OCI-LY7 (cell line): ENCODE results near the gene OPRL1. TPM values are rescaled to one million over a fixed set of nuclear protein-coding genes. Genes with fewer than 3 reads are reported as not detected.

Experiments used
- BruUV-seq: library from RNA; stranded (reverse); fragments of 400-500 nt; replicated peaks from 2 replicates; lab custom pipeline; 2021; lab: Mats Ljungman, UMichigan
- CTCF ChIA-PET: fragments of 300-600 bp; sonication (Branson Sonifier 250); formaldehyde crosslinking; loops from one replicate; lab custom pipeline; 2022; ENCODE audit warnings: antibody characterized with exemption; ENCODE audit not compliant: unreplicated experiment; lab: Charles Lee
- POLR2A ChIA-PET: fragments of 300-600 bp; sonication (Branson Sonifier 250); formaldehyde crosslinking; loops from one replicate; lab custom pipeline; 2022; ENCODE audit warnings: antibody characterized with exemption; lab: Charles Lee
- DNase-seq: peaks from one replicate; pipeline ENCODE4 v3.0.0-alpha.2; 2015; ENCODE audit warnings: low spot score
- H2AFZ ChIP-seq: fragments of 200-600 bp; sonication (generic), shearing (Covaris generic); 2 replicates; pipeline ENCODE4 v1.6.1; 2014; ENCODE audit warnings: mild to moderate bottlenecking, antibody characterized with exemption, low read length, moderate library complexity
- H3K27ac ChIP-seq: fragments of 200-600 bp; sonication (generic); 2 replicates; pipeline ENCODE4 v1.5.1; 2014; ENCODE audit warnings: mixed run types, low read depth, mild to moderate bottlenecking, moderate library complexity, low read length, inconsistent platforms; ENCODE audit not compliant: poor library complexity, severe bottlenecking
- H3K36me3 ChIP-seq: fragments of 200-600 bp; sonication (generic); 2 replicates; pipeline ENCODE4 v1.6.1; 2014; ENCODE audit warnings: mild to moderate bottlenecking, antibody characterized with exemption, low read length, moderate library complexity, mixed read lengths; ENCODE audit not compliant: insufficient read depth
- H3K4me1 ChIP-seq: fragments of 200-600 bp; sonication (generic); 2 replicates; pipeline ENCODE4 v1.5.1; 2014; ENCODE audit warnings: mild to moderate bottlenecking, low read length; ENCODE audit not compliant: insufficient read depth, poor library complexity, severe bottlenecking
- H3K4me2 ChIP-seq: fragments of 200-600 bp; sonication (generic); 2 replicates; pipeline ENCODE4 v1.6.1; 2014; ENCODE audit warnings: mild to moderate bottlenecking, low read length
- H3K4me3 ChIP-seq: fragments of 200-600 bp; sonication (generic); 2 replicates; pipeline ENCODE4 v1.5.1; 2014; ENCODE audit warnings: mild to moderate bottlenecking, low read depth, low read length; ENCODE audit not compliant: poor library complexity, severe bottlenecking
- H3K79me2 ChIP-seq: fragments of 200-600 bp; sonication (generic); 2 replicates; pipeline ENCODE4 v1.6.1; 2016; ENCODE audit warnings: low read depth, mild to moderate bottlenecking, low read length, moderate library complexity, mixed read lengths; ENCODE audit not compliant: insufficient read depth
- H3K9me2 ChIP-seq: fragments of 200-600 bp; sonication (generic); 2 replicates; pipeline ENCODE4 v1.6.1; 2016; ENCODE audit warnings: mild to moderate bottlenecking, low read length, mixed read lengths; ENCODE audit not compliant: insufficient read depth
- H3K9me3 ChIP-seq: fragments of 200-600 bp; sonication (generic); 2 replicates; pipeline ENCODE4 v1.6.1; 2014; ENCODE audit warnings: mild to moderate bottlenecking, mixed run types, low read length, mixed read lengths
- H4K20me1 ChIP-seq: fragments of 200-600 bp; sonication (generic); 2 replicates; pipeline ENCODE4 v1.6.1; 2014; ENCODE audit warnings: mild to moderate bottlenecking, antibody characterized with exemption, low read length, moderate library complexity, mixed read lengths; ENCODE audit not compliant: insufficient read depth
- EZH2phosphoT487 ChIP-seq: fragments of 200-600 bp; sonication (generic); IDR thresholded peaks from 2 replicates; pipeline ENCODE4 v1.6.1; 2018; ENCODE audit warnings: low read depth, borderline replicate concordance, mild to moderate bottlenecking, mixed run types, antibody characterized with exemption, low read length, moderate library complexity, mixed read lengths
- intact Hi-C: fragments of 100-400 bp; cut with micrococcal nuclease; formaldehyde crosslinking; loops from one replicate; pipeline ENCODE4 v1.10.0; 2022; ENCODE audit not compliant: unreplicated experiment
- total RNA-seq, 2 experiments: library from RNA; depleted of rRNA in 1 of 2; stranded (reverse); fragments of >200 nt in 1 of 2; shearing (Covaris generic) in 1 of 2; gene quantifications; 2 replicates each; pipeline ENCODE4 v1.2.3, GENCODE V29; 2014 to 2022
- TF ChIP-seq, protein P1 (sequence below): fragments of 200-600 bp; sonication (generic); conservative IDR thresholded peaks from 2 replicates; pipeline ENCODE4 v1.5.1; 2014; ENCODE audit warnings: mild to moderate bottlenecking, antibody characterized with exemption, low read length, moderate library complexity, mixed read lengths

OPRL1 gene
- total RNA-seq, 2 experiments from 2014 or later: 6.4 to 7.6 TPM

DNA sequence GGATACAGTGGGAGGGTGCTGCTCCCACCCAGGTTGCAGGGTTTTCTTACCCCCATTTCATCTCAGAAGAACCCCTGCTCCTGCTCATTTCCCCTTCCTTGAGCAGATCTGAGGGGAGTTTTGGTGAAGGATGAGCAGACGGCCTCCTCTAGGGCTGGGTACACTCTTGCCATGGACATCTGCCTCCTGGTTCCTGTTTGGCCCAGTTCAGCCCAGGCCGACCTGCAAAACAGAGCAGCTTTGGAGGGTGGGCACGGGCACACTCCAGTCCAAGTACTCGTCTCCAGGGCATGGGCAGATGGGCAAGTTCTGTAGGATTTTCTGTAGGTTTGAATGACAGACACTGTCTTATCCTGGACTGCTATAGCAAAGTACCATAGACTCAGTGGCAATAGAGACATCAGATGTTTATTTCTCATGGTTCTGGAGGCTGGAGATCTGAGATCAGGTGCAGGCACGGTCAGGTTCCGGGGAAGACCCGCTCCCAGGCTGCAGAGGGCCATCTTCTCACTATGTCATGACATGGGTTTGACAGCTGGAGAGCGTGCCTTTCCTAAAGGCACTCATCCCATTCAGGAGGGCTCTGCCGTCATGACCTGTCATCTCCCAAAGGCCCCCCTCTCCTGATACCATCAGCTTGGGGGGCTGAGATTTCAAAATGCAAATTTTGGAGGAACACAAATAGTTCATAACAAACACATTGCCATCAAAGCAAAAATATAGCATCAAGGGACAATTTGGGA, 21.2 kb downstream of the OPRL1 start:
- no peak for DNase-seq
- POLR2A ChIA-PET: no interaction called here
- Histone ChIP-seq H3K4me2 (peak overlapping the region; percentile 71), H3K27ac (peak overlapping the region; percentile 60), H3K79me2 (no peaks in the 10 kb centered on the region), H3K4me3 (no peak overlapping the region), H4K20me1 (no peaks in the 10 kb centered on the region), H3K9me3 (no peaks in the 10 kb centered on the region), H2AFZ (peak overlapping the region; percentile 73; the same call in 1 of the 2 replicates), H3K9me2 (no peaks in the 10 kb centered on the region), H3K36me3 (no peaks in the 10 kb centered on the region), H3K4me1 (peaks cover 36% of the 10 kb centered on the region)
- BruUV-seq: no TSS peak
- intact Hi-C loops: loop anchor here (2.0 kb wide), 1 partner anchor 22 kb away; the partner anchor contains the start of gene RGS19
- CTCF ChIA-PET: no interaction called here
- TF ChIP-seq, protein P1, sequence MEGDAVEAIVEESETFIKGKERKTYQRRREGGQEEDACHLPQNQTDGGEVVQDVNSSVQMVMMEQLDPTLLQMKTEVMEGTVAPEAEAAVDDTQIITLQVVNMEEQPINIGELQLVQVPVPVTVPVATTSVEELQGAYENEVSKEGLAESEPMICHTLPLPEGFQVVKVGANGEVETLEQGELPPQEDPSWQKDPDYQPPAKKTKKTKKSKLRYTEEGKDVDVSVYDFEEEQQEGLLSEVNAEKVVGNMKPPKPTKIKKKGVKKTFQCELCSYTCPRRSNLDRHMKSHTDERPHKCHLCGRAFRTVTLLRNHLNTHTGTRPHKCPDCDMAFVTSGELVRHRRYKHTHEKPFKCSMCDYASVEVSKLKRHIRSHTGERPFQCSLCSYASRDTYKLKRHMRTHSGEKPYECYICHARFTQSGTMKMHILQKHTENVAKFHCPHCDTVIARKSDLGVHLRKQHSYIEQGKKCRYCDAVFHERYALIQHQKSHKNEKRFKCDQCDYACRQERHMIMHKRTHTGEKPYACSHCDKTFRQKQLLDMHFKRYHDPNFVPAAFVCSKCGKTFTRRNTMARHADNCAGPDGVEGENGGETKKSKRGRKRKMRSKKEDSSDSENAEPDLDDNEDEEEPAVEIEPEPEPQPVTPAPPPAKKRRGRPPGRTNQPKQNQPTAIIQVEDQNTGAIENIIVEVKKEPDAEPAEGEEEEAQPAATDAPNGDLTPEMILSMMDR: no peak
- no peak for TF ChIP-seq EZH2phosphoT487

DNA sequence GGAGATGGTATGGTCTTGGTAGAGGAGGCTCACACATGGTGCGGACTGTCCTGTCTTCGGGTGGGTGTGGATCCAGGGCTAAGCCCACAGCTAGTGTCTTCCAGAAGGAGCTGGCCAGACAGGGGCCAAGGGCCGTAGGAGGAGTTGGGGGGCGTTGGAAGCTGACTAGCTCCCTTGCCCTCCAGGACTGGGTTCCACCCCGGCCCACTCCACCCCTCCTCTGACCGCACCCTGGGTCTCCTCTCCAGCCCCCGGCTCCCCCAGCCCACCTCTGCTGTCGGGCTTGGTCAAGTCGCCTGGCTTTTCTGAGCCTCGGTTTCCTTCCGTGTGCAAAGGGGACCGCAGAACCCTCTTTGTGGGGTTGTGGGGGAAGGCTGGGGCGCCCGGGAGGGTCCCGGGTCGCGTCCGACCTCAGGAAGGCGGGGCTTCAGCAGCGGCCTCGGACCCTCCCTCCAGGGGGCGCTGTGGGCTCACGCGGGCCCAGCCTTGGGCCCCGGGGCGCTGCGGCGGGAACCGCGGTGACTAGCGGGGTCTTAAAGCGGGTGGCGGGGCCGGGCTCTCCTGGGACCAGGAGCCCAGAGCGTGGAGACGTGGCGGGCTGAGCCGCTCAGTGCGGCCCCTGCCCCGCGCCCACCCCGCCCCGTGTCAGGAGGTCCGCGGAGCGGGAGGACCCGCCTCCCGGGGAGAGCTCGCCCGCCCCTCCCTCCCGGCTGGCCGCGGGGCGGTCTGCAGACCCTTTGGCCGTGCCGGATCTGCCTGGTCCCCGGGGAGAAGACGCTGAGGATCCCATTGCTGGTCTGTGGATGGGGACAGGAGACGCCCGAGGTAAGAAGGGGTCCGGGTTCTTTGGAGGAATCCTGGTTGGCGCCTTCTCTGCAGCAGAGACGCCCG, 22.1 kb downstream of the OPRL1 start:
- Histone ChIP-seq H3K9me2 (no peaks in the 10 kb centered on the region), H4K20me1 (no peaks in the 10 kb centered on the region), H3K27ac (no peak overlapping the region), H3K4me1 (peaks cover 37% of the 10 kb centered on the region), H3K4me3 (peak overlapping the region; percentile 65), H2AFZ (peak overlapping the region; percentile 67; the same call in 1 of the 2 replicates), H3K4me2 (peak overlapping the region; percentile 71), H3K79me2 (no peaks in the 10 kb centered on the region), H3K36me3 (no peaks in the 10 kb centered on the region), H3K9me3 (no peaks in the 10 kb centered on the region)
- ChIA-PET POLR2A (no interaction called here), CTCF (interaction anchor here (0.6 kb wide), 2 partner anchors 42 to 141 kb away, joined by 4 to 6 read pairs; no protein-coding TSS in a partner anchor)
- BruUV-seq: no TSS peak
- TF ChIP-seq, protein P1: peak; percentile 86
- TF ChIP-seq EZH2phosphoT487: no peak
- intact Hi-C loops: loop anchor here (2.0 kb wide), 1 partner anchor 23 kb away; the partner anchor contains the start of gene RGS19
- peak; percentile 73 for DNase-seq
